ENCODE measurements around the gene PTGDS.

Gene PTGDS

DNA sequence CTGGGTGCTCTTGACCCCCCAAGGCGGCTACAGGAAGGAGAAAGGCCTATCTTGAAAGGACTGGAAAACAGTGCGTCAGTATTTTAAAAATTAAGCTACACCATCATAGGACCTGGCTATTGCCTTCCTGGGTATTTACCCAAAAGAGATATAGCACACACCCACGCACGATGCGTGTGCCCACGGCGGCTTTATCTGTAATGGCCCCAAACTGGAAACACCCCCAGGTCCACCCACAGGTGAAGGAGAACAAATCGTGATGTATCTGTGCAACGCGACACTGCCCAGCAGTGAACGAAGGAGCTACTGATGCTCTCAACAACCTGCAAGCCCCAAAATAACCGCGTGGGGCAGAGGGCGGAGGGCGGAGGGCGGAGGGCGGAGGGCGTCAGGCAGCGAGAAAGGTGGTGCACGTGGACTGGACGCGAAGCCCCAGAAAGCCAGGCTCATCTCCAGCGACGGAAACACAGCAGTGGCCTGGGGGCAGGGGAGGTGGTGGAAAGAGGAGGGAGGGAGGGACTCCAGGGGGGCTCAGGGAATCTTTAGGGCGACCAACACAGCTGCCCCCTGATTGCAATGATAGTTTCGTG is 12.4 kb upstream of the PTGDS start:
- DNase-seq (ENCODE audit: low read depth), result no peak
- no peak overlapping the region for H3K4me3 ChIP-seq (ENCODE audit: low read depth, low read length)

DNA sequence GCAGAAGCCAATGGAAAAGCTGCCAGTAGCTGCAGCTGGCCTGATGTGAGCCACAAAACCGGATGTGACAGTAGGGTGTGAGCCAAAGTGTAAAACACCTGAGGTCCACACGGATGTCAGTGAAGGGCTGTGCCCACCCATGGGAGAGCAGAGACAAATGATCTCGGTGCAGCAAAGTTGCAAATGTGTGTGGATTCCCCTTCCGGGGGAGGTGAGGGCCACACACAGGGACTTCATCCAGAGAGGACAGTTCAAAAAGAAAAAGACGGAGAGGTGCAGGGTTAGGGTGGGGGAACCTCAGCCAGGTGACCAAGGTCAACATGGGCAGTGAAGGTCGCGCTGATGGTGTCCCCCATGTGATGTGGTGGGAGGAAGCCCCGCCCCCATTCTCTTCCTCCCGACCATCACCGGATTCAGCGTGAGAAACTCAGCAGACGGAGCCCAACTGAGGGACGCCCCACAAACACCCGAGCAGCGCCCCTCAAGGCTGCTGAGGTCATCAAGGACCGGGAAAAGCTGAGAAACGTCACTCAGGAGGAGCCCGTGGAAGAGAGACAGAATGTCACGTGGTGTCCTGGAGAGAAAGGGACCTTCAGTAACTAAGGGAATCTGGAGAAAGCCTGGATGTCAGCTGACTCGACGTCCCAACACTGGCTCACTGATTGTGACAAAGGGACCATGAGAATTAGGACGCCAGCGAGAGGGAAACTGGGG is 11.4 kb upstream of the PTGDS start:
- TF ChIP-seq, protein P1, sequence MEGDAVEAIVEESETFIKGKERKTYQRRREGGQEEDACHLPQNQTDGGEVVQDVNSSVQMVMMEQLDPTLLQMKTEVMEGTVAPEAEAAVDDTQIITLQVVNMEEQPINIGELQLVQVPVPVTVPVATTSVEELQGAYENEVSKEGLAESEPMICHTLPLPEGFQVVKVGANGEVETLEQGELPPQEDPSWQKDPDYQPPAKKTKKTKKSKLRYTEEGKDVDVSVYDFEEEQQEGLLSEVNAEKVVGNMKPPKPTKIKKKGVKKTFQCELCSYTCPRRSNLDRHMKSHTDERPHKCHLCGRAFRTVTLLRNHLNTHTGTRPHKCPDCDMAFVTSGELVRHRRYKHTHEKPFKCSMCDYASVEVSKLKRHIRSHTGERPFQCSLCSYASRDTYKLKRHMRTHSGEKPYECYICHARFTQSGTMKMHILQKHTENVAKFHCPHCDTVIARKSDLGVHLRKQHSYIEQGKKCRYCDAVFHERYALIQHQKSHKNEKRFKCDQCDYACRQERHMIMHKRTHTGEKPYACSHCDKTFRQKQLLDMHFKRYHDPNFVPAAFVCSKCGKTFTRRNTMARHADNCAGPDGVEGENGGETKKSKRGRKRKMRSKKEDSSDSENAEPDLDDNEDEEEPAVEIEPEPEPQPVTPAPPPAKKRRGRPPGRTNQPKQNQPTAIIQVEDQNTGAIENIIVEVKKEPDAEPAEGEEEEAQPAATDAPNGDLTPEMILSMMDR (conservative IDR thresholded peaks at IDR 0.05; ENCODE audit: low read depth, low read length), result no peak
- no peak overlapping the region for H3K4me3 ChIP-seq (ENCODE audit: low read depth, low read length)
- DNase-seq (ENCODE audit: low read depth), result no peak

More for the DNA sequence above, 12.4 kb upstream of the PTGDS start:
- TF ChIP-seq, protein P1 (conservative IDR thresholded peaks at IDR 0.05; ENCODE audit: low read depth, low read length), result no peak

DNA sequence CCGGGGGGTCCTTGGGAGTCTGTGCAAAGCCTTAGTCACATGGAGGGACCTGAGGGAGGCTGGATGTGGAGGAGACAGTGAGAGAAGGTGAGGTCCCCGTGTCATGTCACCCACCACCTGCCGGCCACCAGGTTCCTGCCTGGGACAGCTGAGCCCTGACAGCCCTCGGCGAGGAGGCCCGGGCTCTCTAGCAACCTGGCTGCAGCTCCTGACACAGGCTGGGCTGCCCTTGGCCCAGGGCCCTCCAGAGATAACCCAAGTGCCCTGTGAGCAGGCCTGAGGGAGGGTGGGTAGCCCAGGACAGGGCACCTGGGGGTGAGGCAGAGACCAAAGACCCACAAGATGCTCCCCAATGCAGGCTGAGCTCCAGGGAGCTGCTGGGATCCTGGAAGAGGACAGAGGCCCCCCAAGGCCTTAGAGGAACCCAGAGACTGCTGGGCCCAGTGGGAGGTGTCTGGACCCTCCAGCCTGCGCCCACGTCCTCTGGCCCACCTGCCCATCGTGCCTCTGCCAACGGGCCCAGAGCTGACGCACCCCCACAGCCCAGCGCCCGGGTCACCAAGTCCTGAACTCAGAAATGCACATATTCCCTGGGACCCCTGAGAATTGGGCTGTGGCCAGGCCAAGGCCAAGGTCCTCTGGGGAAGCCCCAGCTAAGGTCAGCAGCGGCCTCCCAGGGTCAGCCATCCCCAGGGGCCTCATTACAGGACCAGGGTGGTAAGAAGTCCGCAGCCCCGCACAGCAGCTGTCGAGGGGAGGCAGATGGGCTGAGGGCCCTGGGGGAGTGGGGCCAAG is 8.8 kb upstream of the PTGDS start:
- TF ChIP-seq, protein P1 (conservative IDR thresholded peaks at IDR 0.05; ENCODE audit: low read depth, low read length), result no peak
- H3K4me3 ChIP-seq (ENCODE audit: low read depth, low read length), result no peak overlapping the region
- DNase-seq (ENCODE audit: low read depth), result no peak

DNA sequence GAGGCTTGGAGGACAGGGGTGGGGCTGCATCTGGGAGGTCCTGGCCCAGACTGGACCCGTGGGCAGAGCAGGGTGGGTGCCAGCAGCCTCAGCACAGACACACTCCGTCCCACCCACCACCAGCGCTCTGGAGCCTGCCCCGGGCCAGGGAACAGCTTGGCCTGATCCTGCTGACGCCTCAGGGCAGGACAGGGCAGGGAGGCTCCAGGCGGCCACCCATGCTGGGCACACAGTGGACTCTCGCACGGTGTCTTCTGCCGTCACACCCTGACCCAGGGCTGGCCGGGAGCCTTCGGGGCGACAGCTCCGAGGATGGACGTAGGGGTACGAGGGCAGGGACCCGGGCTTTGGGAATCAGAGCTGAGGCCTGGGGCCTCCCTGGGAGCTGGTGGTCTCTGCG is 8.2 kb upstream of the PTGDS start:
- no peak overlapping the region for H3K4me3 ChIP-seq (ENCODE audit: low read depth, low read length)
- TF ChIP-seq, protein P1 (conservative IDR thresholded peaks at IDR 0.05; ENCODE audit: low read depth, low read length), result no peak
- DNase-seq (ENCODE audit: low read depth), result no peak

DNA sequence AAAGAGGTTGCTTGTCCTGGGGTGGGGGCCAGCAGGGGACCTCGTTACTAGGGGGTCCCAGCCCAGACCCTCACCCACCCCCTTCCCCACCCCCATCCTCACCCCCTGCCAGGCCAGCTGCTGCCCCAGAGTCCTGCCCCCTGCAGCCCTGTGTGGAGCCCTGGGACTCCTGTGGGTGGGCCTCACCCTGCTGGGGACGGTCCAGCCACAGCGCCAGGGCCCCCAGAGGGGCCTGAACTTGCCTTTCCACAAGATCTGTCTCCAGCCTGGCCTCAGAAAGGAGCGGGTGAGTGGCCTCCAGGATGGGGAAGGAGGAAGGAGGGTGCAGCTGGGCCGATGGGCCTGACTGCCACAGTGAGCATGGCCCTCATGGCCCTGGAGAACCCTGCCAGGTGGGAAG is 7.5 kb upstream of the PTGDS start:
- DNase-seq (ENCODE audit: low read depth), result no peak
- H3K4me3 ChIP-seq (ENCODE audit: low read depth, low read length), result no peak overlapping the region
- TF ChIP-seq, protein P1 (conservative IDR thresholded peaks at IDR 0.05; ENCODE audit: low read depth, low read length), result no peak

DNA sequence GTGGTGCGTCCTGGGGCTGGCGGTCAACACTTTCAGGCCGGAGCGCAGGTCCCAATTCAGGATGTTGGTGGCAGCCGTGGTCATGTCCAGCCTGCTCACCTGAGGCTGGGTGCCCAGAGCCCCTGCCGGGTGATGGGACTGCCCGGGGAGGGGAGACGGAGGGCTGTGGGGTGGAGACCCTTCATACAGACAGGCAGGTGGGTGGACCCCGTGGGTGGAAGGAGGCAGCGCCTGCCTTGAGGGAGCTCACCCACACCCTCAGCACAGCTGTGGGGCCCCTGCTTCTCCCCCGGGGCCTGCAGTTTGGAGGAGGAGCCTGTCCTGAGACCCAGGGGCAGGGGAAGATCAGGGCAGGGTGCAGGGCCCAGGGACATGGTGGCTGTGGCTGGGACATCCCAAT is 6.9 kb upstream of the PTGDS start:
- TF ChIP-seq, protein P1 (conservative IDR thresholded peaks at IDR 0.05; ENCODE audit: low read depth, low read length), result no peak
- DNase-seq (ENCODE audit: low read depth), result no peak
- H3K4me3 ChIP-seq (ENCODE audit: low read depth, low read length), result no peak overlapping the region

All from choroid plexus epithelial cell (primary cell).